Nephron progenitor cell (in vitro differentiated cells): ENCODE data around the gene ZEB2.

Experiments used
- DNase-seq: peaks from one replicate; pipeline ENCODE4 v3.0.0; 2021
- H3K27ac Mint-ChIP-seq: 2 replicates; pipeline ENCODE4 v1.8.0; 2021; ENCODE audit warnings: mild to moderate bottlenecking, moderate library complexity, mixed read lengths
- H3K27me3 Mint-ChIP-seq: 2 replicates; pipeline ENCODE4 v1.8.0; 2021; ENCODE audit warnings: mild to moderate bottlenecking, low read depth, mixed read lengths; ENCODE audit not compliant: poor library complexity
- H3K36me3 Mint-ChIP-seq: 2 replicates; pipeline ENCODE4 v1.8.0; 2021; ENCODE audit warnings: low read depth, mixed read lengths
- H3K4me1 Mint-ChIP-seq: 2 replicates; pipeline ENCODE4 v1.8.0; 2021; ENCODE audit warnings: mixed read lengths
- H3K4me3 Mint-ChIP-seq: 2 replicates; pipeline ENCODE4 v1.8.0; 2021; ENCODE audit warnings: mild to moderate bottlenecking, moderate library complexity, mixed read lengths
- H3K9me3 Mint-ChIP-seq: 2 replicates; pipeline ENCODE4 v1.8.0; 2021; ENCODE audit warnings: mild to moderate bottlenecking, moderate library complexity, mixed read lengths
- CTCF ChIP-seq: fragments of 200-600 bp; sonication (generic); IDR thresholded peaks from 2 replicates; pipeline ENCODE4 v1.5.0; 2021; ENCODE audit warnings: antibody characterized with exemption

The ZEB2 gene

GRCh38 chr2:144472046-144472412 is 47.9 kb downstream of the ZEB2 start:
- H3K36me3 Mint-ChIP-seq: no peaks in the 10 kb centered on the region

GRCh38 chr2:144471305-144472045 is 48.4 kb downstream of the ZEB2 start:
- no peak for TF ChIP-seq CTCF
- Mint-ChIP-seq H3K9me3 (no peaks in the 10 kb centered on the region), H3K27me3 (no peaks in the 10 kb centered on the region), H3K36me3 (no peaks in the 10 kb centered on the region), H3K27ac (peak overlapping the region; percentile 39), H3K4me3 (peak overlapping the region; percentile 31), H3K4me1 (peaks cover 22% of the 10 kb centered on the region)
- DNase-seq: no peak

More at GRCh38 chr2:144472046-144472412, 47.9 kb downstream of the ZEB2 start:
- Mint-ChIP-seq H3K27me3 (no peaks in the 10 kb centered on the region), H3K4me3 (no peak overlapping the region), H3K4me1 (peaks cover 24% of the 10 kb centered on the region), H3K27ac (no peak overlapping the region), H3K9me3 (no peaks in the 10 kb centered on the region)
- no peak for TF ChIP-seq CTCF
- DNase-seq: no peak

- DNase-seq: no peak
- no peaks in the 10 kb centered on the region for H3K9me3 Mint-ChIP-seq
- peaks cover 3% of the 10 kb centered on the region for H3K36me3 Mint-ChIP-seq
- H3K4me1 Mint-ChIP-seq: peaks cover 16% of the 10 kb centered on the region
- no peak for TF ChIP-seq CTCF
- H3K4me3 Mint-ChIP-seq: peak overlapping the region; percentile 31
- peak overlapping the region; percentile 39 for H3K27ac Mint-ChIP-seq
- H3K27me3 Mint-ChIP-seq: no peaks in the 10 kb centered on the region
These were observed 49.1 kb downstream of the ZEB2 start for GRCh38 chr2:144470816-144471215.

- Mint-ChIP-seq H3K27me3 (no peaks in the 10 kb centered on the region), H3K27ac (peak overlapping the region; percentile 64), H3K9me3 (no peaks in the 10 kb centered on the region), H3K4me3 (peak overlapping the region; percentile 14), H3K4me1 (peaks cover 11% of the 10 kb centered on the region), H3K36me3 (peaks cover 7% of the 10 kb centered on the region)
- no peak for TF ChIP-seq CTCF
- DNase-seq: no peak
These were observed 49.6 kb downstream of the ZEB2 start for GRCh38 chr2:144470334-144470733.

- Mint-ChIP-seq H3K27ac (peak overlapping the region; percentile 64), H3K36me3 (peaks cover 13% of the 10 kb centered on the region), H3K4me1 (peaks cover 5% of the 10 kb centered on the region), H3K9me3 (no peaks in the 10 kb centered on the region), H3K27me3 (no peaks in the 10 kb centered on the region), H3K4me3 (peak overlapping the region; percentile 14)
- no peak for DNase-seq
- TF ChIP-seq CTCF: no peak
These were observed 50.1 kb downstream of the ZEB2 start for GRCh38 chr2:144469798-144470197.
